Panc1 (cell line): ENCODE measurements around the gene CDC42. TPM values are rescaled to one million over a fixed set of nuclear protein-coding genes. Genes with fewer than 3 reads are reported as not detected.

Experiments
- ATAC-seq: fragments of 200-7000 bp; cut with Tn5 transposase; 2 replicates; pipeline ENCODE4 v1.9.1; 2020; ENCODE audit warnings: mild to moderate bottlenecking, moderate library complexity
- BruUV-seq: library from RNA; stranded (reverse); fragments of 400-500 nt; replicated peaks from 2 replicates; lab custom pipeline; 2021; lab: Mats Ljungman, UMichigan
- CTCF ChIA-PET: fragments of 300-600 bp; sonication (Branson Sonifier 250); formaldehyde crosslinking; loops from one replicate; lab custom pipeline; 2022; ENCODE audit warnings: antibody characterized with exemption; lab: Charles Lee
- POLR2A ChIA-PET: fragments of 300-600 bp; sonication (Branson Sonifier 250); formaldehyde crosslinking; loops from one replicate; lab custom pipeline; 2022; ENCODE audit warnings: antibody characterized with exemption; lab: Charles Lee
- DNase-seq: peaks from one replicate; pipeline ENCODE4 v3.0.0-alpha.2; 2010; ENCODE audit warnings: low read depth, low spot score
- H3K27ac ChIP-seq: 2 replicates; pipeline ENCODE4 v1.5.1; 2011; ENCODE audit warnings: mild to moderate bottlenecking, low read length, inconsistent platforms
- H3K27me3 ChIP-seq: fragments of 200-500 bp; sonication (Bioruptor generic); 2 replicates; pipeline ENCODE4 v1.6.0; 2014; ENCODE audit warnings: low read length, inconsistent platforms; ENCODE audit not compliant: control insufficient read depth, insufficient read depth
- H3K36me3 ChIP-seq: fragments of 200-500 bp; sonication (Bioruptor generic); 2 replicates; pipeline ENCODE4 v1.5.1; 2014; ENCODE audit warnings: inconsistent platforms, mild to moderate bottlenecking, low read length, moderate library complexity; ENCODE audit not compliant: control insufficient read depth, insufficient read depth
- H3K4me1 ChIP-seq: 2 replicates; pipeline ENCODE4 v1.5.1; 2011; ENCODE audit warnings: inconsistent platforms, mild to moderate bottlenecking, low read length, moderate library complexity; ENCODE audit not compliant: control insufficient read depth, insufficient read depth
- H3K4me3 ChIP-seq, 2 experiments: 2 replicates each; pipeline ENCODE4 v1.5.1; 2011 to 2012; ENCODE audit warnings: low read depth in 2 of 2, low read length in 2 of 2, mild to moderate bottlenecking in 2 of 2, inconsistent platforms in 1 of 2, moderate library complexity in 1 of 2
- H3K9me3 ChIP-seq: fragments of 200-500 bp; sonication (Bioruptor generic); 2 replicates; pipeline ENCODE4 v1.5.1; 2014; ENCODE audit warnings: low read depth, mild to moderate bottlenecking, inconsistent platforms, low read length, moderate library complexity; ENCODE audit not compliant: control insufficient read depth, insufficient read depth
- CTCF ChIP-seq: fragments of 450-650 bp; IDR thresholded peaks from 2 replicates; pipeline ENCODE4 v1.5.1; 2017; ENCODE audit warnings: mild to moderate bottlenecking
- POLR2AphosphoS5 ChIP-seq: IDR thresholded peaks from 2 replicates; pipeline ENCODE4 v1.6.1; 2012; ENCODE audit warnings: mild to moderate bottlenecking, low read depth, low read length, moderate library complexity
- SIN3A ChIP-seq: IDR thresholded peaks from 2 replicates; pipeline ENCODE4 v1.6.1; 2012; ENCODE audit warnings: low read depth, mild to moderate bottlenecking, low read length, moderate library complexity, borderline replicate concordance; ENCODE audit not compliant: insufficient read depth
- TCF7L2 ChIP-seq: IDR thresholded peaks from 2 replicates; pipeline ENCODE4 v1.6.1; 2011; ENCODE audit warnings: mild to moderate bottlenecking, low read depth, low read length, inconsistent platforms
- in situ Hi-C: cut with HindIII; loops from 2 replicates; pipeline ENCODE4 v1.10.0; 2016; ENCODE audit warnings: low sequenced_read_pairs, low pct_unique_long_range_greater_than_20kb
- intact Hi-C: fragments of 100-400 bp; cut with micrococcal nuclease; formaldehyde crosslinking; loops from one replicate; pipeline ENCODE4 v1.10.0; 2022; ENCODE audit not compliant: unreplicated experiment
- total RNA-seq: library from RNA; stranded (reverse); gene quantifications from one replicate; pipeline ENCODE4 v1.2.1, GENCODE V29; 2021; ENCODE audit not compliant: unreplicated experiment
- TF ChIP-seq, protein P1 (sequence below), 2 experiments: IDR thresholded peaks; 2 replicates each; pipeline ENCODE4 v1.6.1; 2011 to 2012; ENCODE audit warnings: low read depth in 2 of 2, control low read depth in 1 of 2, low read length in 1 of 2, mild to moderate bottlenecking in 1 of 2, moderate library complexity in 1 of 2; ENCODE audit not compliant: insufficient read depth in 1 of 2

The CDC42 gene
- total RNA-seq, 1 experiment from 2014 or later = 240 TPM

DNA sequence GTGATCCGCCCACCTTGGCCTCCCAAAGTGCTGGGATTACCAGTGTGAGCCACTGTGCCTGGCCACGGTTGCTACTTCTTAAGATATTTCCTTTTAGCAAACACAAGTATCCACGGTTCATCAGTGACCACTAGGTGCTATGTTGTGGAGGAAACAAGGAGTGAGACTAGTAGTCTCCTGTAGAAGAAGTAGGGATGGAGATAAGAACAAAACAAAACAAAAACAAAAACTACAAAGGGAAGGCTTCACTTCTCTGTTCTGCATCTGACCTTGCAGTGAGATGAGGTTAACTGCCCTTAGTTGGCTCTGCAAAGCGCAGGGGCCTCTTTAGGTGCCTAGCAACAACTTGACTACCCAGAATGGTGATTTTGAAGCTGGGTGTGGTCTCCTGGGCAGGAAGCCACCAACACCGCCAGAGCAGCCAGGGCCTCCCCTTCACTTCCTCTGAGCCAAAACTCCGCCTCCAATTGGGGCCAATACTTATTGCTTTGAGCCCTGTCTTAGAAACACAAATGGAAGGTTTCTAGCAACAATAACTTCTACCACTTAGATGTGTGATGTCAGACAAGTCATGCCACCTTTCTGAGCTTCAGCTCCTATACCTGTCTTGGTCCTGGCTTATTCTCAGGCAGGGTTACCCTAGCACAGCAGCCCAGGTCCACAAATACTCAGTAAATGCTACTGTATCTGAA, 12.8 kb upstream of the CDC42 start:
- ChIA-PET CTCF (interaction anchor here (0.5 to 0.9 kb wide), 2 partner anchors 9 to 11 kb away, joined by 6 to 10 read pairs; no protein-coding TSS in a partner anchor), POLR2A (interaction anchor here (0.7 kb wide), 1 partner anchor 120 kb away, joined by 16 read pairs; no protein-coding TSS in a partner anchor)
- in situ Hi-C loops = no loop called here
- Histone ChIP-seq H3K27me3 (no peaks in the 10 kb centered on the region), H3K36me3 (no peaks in the 10 kb centered on the region), H3K4me3 (no peak overlapping the region), H3K27ac (no peak overlapping the region), H3K9me3 (no peaks in the 10 kb centered on the region), H3K4me1 (no peaks in the 10 kb centered on the region)
- BruUV-seq = no TSS peak
- ATAC-seq (peak; percentile 62; the same call in 1 of the 2 replicates), DNase-seq (no peak)
- intact Hi-C loops = no loop called here
- TF ChIP-seq TCF7L2 (no peak), CTCF (no peak), SIN3A (no peak), POLR2AphosphoS5 (no peak)
- TF ChIP-seq, protein P1, sequence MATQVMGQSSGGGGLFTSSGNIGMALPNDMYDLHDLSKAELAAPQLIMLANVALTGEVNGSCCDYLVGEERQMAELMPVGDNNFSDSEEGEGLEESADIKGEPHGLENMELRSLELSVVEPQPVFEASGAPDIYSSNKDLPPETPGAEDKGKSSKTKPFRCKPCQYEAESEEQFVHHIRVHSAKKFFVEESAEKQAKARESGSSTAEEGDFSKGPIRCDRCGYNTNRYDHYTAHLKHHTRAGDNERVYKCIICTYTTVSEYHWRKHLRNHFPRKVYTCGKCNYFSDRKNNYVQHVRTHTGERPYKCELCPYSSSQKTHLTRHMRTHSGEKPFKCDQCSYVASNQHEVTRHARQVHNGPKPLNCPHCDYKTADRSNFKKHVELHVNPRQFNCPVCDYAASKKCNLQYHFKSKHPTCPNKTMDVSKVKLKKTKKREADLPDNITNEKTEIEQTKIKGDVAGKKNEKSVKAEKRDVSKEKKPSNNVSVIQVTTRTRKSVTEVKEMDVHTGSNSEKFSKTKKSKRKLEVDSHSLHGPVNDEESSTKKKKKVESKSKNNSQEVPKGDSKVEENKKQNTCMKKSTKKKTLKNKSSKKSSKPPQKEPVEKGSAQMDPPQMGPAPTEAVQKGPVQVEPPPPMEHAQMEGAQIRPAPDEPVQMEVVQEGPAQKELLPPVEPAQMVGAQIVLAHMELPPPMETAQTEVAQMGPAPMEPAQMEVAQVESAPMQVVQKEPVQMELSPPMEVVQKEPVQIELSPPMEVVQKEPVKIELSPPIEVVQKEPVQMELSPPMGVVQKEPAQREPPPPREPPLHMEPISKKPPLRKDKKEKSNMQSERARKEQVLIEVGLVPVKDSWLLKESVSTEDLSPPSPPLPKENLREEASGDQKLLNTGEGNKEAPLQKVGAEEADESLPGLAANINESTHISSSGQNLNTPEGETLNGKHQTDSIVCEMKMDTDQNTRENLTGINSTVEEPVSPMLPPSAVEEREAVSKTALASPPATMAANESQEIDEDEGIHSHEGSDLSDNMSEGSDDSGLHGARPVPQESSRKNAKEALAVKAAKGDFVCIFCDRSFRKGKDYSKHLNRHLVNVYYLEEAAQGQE (IDR thresholded peaks at IDR 0.05; ENCODE audit: insufficient read depth in 1 of 2, low read depth in 2 of 2, low read length in 1 of 2) = no peak

DNA sequence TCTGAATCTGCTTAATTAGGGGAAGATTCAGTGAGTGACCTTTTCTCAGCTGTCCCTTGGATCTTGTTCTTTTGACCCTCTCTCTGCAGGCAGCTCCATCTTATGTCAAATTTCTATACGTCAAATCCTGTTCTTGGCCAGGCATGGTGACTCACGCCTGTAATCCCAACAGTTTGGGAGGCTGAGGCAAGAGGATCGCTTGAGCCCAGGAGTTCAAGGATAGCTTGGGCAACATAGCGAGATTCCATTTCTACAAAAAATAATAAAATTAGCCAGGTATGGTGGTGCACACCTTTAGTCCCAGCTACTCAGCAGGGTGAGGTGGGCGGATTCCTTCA, 12.3 kb upstream of the CDC42 start:
- TF ChIP-seq, protein P1 (IDR thresholded peaks at IDR 0.05; ENCODE audit: insufficient read depth in 1 of 2, low read depth in 2 of 2, low read length in 1 of 2) = no peak
- TF ChIP-seq POLR2AphosphoS5 = no peak
- TF ChIP-seq CTCF = no peak
- no peak for TF ChIP-seq SIN3A
- no peak for TF ChIP-seq TCF7L2
- CTCF ChIA-PET = interaction anchor here (0.5 kb wide), 1 partner anchor 10 kb away, joined by 10 read pairs; no protein-coding TSS in a partner anchor
- POLR2A ChIA-PET = no interaction called here
- no peak for ATAC-seq
- H3K4me3 ChIP-seq = no peak overlapping the region
- DNase-seq = no peak
- no peaks in the 10 kb centered on the region for H3K36me3 ChIP-seq
- intact Hi-C loops (no loop called here), in situ Hi-C loops (no loop called here)
- H3K9me3 ChIP-seq = no peaks in the 10 kb centered on the region
- H3K27me3 ChIP-seq = no peaks in the 10 kb centered on the region
- no peaks in the 10 kb centered on the region for H3K4me1 ChIP-seq
- H3K27ac ChIP-seq = no peak overlapping the region
- no TSS peak for BruUV-seq
